Progenitor cell of endocrine pancreas (in vitro differentiated cells): ENCODE measurements around the gene IL22RA1. TPM values are rescaled to one million over a fixed set of nuclear protein-coding genes. Genes with fewer than 3 reads are reported as not detected.

ENCODE experiments used
- DNase-seq: peaks from one replicate; pipeline ENCODE4 v3.0.0; 2021; ENCODE audit warnings: low spot score; ENCODE audit not compliant: unreplicated experiment
- H3K27ac Mint-ChIP-seq: 2 replicates; pipeline ENCODE4 v1.8.0; 2021; ENCODE audit warnings: mild to moderate bottlenecking, moderate library complexity, mixed read lengths
- H3K27me3 Mint-ChIP-seq: 2 replicates; pipeline ENCODE4 v1.8.0; 2021; ENCODE audit warnings: mixed read lengths
- H3K36me3 Mint-ChIP-seq: 2 replicates; pipeline ENCODE4 v1.8.0; 2022; ENCODE audit warnings: mixed read lengths; ENCODE audit not compliant: insufficient read depth
- H3K4me1 Mint-ChIP-seq: 2 replicates; pipeline ENCODE4 v1.8.0; 2021; ENCODE audit warnings: low read depth, mixed read lengths
- H3K4me3 Mint-ChIP-seq: 2 replicates; pipeline ENCODE4 v1.8.0; 2021; ENCODE audit warnings: low read depth, mild to moderate bottlenecking, moderate library complexity, mixed read lengths
- H3K9me3 Mint-ChIP-seq: 2 replicates; pipeline ENCODE4 v1.8.0; 2021; ENCODE audit warnings: low read depth, mixed read lengths
- total RNA-seq: library from RNA; stranded (reverse); gene quantifications from 2 replicates; pipeline ENCODE4 v1.2.1, GENCODE V29; 2021
- TF ChIP-seq, protein P1 (sequence below): fragments of 200-600 bp; sonication (generic); IDR thresholded peaks from one replicate; pipeline ENCODE4 v1.5.0; 2021; ENCODE audit warnings: antibody characterized with exemption, mild to moderate bottlenecking; ENCODE audit not compliant: unreplicated experiment

IL22RA1 gene
- total RNA-seq, 1 donor from 2014 or later: 0.26 TPM

DNA sequence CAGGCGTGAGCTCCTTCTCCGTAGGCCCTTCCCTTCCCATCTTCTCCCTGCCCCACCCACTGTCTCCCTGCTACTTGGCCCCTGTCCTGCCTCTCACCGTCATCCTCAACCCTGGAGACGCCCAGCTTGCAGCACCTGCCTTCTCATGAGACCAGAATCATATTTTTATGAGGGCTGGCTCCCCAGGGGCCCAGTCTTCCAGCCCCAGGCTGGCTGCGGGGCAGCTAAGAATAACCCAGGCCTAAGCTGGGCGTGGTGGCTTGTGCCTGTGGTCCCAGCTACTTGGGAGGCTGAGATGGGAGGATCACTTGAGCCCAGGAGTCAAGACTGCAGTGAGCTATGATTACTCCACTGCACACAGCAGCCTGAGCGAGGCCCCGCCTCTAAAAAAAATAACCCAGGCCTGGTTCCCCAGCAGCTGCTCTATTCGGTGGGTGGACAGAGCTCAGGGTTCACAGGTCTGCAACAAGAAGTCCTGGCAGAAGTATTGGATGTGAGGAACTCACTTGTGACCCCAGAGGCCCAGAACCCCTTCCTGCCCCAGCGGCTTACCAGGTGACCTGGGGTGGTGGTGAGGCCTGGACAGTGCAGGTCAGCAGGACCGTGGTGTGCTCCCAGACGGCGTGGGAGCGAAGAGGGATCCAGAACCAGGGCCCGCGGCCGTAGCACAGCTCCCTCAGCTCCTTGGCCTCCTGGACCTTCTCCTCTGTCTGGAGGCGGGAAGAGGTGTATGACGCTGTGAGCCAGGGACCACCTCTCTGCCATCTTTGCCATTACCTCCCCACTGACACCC is 37.4 kb downstream of the IL22RA1 start:
- Mint-ChIP-seq H3K9me3 (no peaks in the 10 kb centered on the region), H3K4me1 (peaks cover 35% of the 10 kb centered on the region), H3K27ac (peak overlapping the region; percentile 76), H3K27me3 (no peaks in the 10 kb centered on the region), H3K4me3 (no peak overlapping the region), H3K36me3 (no peaks in the 10 kb centered on the region)
- DNase-seq: no peak
- TF ChIP-seq, protein P1, sequence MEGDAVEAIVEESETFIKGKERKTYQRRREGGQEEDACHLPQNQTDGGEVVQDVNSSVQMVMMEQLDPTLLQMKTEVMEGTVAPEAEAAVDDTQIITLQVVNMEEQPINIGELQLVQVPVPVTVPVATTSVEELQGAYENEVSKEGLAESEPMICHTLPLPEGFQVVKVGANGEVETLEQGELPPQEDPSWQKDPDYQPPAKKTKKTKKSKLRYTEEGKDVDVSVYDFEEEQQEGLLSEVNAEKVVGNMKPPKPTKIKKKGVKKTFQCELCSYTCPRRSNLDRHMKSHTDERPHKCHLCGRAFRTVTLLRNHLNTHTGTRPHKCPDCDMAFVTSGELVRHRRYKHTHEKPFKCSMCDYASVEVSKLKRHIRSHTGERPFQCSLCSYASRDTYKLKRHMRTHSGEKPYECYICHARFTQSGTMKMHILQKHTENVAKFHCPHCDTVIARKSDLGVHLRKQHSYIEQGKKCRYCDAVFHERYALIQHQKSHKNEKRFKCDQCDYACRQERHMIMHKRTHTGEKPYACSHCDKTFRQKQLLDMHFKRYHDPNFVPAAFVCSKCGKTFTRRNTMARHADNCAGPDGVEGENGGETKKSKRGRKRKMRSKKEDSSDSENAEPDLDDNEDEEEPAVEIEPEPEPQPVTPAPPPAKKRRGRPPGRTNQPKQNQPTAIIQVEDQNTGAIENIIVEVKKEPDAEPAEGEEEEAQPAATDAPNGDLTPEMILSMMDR: no peak

DNA sequence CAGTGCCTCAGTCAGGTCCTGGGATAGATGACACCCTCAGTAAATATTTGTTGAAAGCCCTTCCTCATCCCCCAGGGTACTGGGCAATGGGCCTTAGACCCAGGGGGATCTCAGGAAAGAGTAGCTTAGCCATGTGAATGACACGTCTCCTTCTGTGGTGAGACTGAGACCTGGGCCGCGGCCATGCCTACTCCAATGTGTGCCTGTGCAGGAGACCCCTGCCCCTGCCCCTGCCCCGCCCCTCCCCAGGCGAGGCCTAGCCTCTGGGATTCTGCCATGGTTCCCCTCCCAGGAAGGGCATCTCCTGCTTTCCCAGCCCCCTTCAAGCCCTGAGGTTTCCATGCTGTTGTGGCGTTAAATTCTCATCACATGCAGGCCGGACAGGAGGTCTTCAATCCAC is 38.1 kb downstream of the IL22RA1 start:
- DNase-seq: no peak
- H3K4me3 Mint-ChIP-seq: no peak overlapping the region
- no peaks in the 10 kb centered on the region for H3K36me3 Mint-ChIP-seq
- H3K9me3 Mint-ChIP-seq: no peaks in the 10 kb centered on the region
- no peaks in the 10 kb centered on the region for H3K27me3 Mint-ChIP-seq
- H3K4me1 Mint-ChIP-seq: peaks cover 38% of the 10 kb centered on the region
- TF ChIP-seq, protein P1: no peak
- H3K27ac Mint-ChIP-seq: no peak overlapping the region

DNA sequence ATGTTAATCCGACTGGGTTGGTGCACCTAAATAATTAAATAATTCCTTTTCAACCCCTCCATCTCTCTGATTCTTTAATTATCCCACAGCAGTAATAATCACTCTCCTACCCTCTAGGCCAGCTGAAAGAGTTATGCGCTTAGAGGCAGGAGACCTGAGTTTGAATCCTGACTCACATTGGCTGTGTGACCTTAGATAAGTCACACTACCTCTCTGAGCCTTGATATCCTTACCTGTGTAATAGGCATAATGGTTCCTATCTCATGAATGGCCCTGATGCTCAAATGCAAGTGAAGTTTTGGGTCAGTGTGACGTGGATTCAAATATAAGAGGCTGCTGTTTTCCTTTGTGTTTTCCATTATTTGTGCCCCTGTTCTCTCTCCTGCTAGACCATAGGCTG is 39.1 kb downstream of the IL22RA1 start:
- TF ChIP-seq, protein P1: no peak
- DNase-seq: no peak
- H3K27ac Mint-ChIP-seq: peak overlapping the region; percentile 97
- no peak overlapping the region for H3K4me3 Mint-ChIP-seq
- no peaks in the 10 kb centered on the region for H3K36me3 Mint-ChIP-seq
- no peaks in the 10 kb centered on the region for H3K27me3 Mint-ChIP-seq
- H3K9me3 Mint-ChIP-seq: no peaks in the 10 kb centered on the region
- peaks cover 45% of the 10 kb centered on the region for H3K4me1 Mint-ChIP-seq

DNA sequence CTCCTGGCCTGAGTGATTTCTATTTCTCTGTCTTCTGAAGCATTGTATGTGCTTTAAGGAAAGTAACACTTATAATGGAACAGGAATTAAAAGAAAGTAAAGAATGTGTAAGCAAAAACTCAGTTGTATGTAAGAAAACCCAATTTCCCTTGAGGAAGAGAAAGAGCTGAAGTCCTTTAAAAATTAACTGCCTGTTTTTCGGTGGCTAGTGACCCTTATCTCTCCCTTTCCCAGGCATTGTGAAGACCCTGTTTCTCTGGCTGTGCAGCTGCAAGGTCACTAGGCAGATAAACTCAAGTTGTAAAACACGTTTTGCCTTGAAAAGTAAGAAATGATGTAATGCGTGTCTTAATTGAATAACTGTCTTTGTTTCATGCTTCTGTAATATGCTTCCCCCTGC is 39.5 kb downstream of the IL22RA1 start:
- Mint-ChIP-seq H3K27ac (peak overlapping the region; percentile 97), H3K9me3 (no peaks in the 10 kb centered on the region), H3K27me3 (no peaks in the 10 kb centered on the region), H3K4me1 (peaks cover 45% of the 10 kb centered on the region), H3K4me3 (peak overlapping the region; percentile 56), H3K36me3 (no peaks in the 10 kb centered on the region)
- TF ChIP-seq, protein P1: no peak
- no peak for DNase-seq

DNA sequence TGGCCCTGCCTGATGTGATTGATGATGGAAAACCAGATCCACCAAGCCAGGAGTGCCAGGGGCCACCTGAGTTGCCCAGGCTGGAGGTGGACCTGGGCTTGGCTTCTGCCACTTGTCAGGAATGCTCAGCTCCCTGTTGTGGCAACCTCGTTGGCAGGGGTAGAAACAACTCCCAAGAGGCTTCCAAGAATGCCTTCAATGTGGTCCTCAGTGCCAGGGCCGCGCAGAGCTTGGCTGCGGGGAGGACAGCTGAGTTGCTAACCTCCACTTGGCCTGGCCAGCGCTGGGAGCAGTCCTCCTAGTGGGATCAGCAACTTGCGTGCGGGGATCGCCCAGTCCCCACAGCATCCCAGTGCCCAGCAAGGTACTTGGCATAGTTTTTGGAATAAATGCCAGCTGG is 40.0 kb downstream of the IL22RA1 start:
- Mint-ChIP-seq H3K9me3 (no peaks in the 10 kb centered on the region), H3K27me3 (no peaks in the 10 kb centered on the region), H3K4me3 (peak overlapping the region; percentile 56), H3K36me3 (no peaks in the 10 kb centered on the region), H3K4me1 (peaks cover 45% of the 10 kb centered on the region), H3K27ac (peak overlapping the region; percentile 97)
- TF ChIP-seq, protein P1: no peak
- no peak for DNase-seq
